K562 (cell line): Measurements from ENCODE around the gene C16orf92. TPM values are rescaled to one million over a fixed set of nuclear protein-coding genes. Genes with fewer than 3 reads are reported as not detected.

ENCODE experiments used
- BCOR ChIP-seq: fragments of 450-650 bp; IDR thresholded peaks from 2 replicates; pipeline ENCODE4 v1.6.1; 2016
- HDAC8 ChIP-seq: fragments of 450-650 bp; IDR thresholded peaks from 2 replicates; pipeline ENCODE4 v1.6.1; 2016; ENCODE audit warnings: mild to moderate bottlenecking, missing genetic modification characterization, moderate library complexity, missing compliant biosample characterization
- MAFG ChIP-seq: fragments of 450-650 bp; conservative IDR thresholded peaks from 2 replicates; pipeline ENCODE4 v1.6.1; 2016; ENCODE audit warnings: missing genetic modification characterization, missing compliant biosample characterization
- MYNN ChIP-seq, 2 experiments: sonication (generic); formaldehyde crosslinking in 1 of 2; IDR thresholded peaks; 2 replicates each; pipeline versions ENCODE4 v1.5.0 to v1.6.1; 2016 to 2020; ENCODE audit warnings: antibody characterized with exemption in 1 of 2, missing genetic modification reagents in 1 of 2
- NR4A1 ChIP-seq, 2 experiments: fragments of 250-450 bp in 1 of 2; fragments of 450-650 bp in 1 of 2; sonication (Bioruptor Pico) in 1 of 2; IDR thresholded peaks; 2 replicates each; pipeline versions ENCODE4 v1.4.0 to v1.6.1; 2016 to 2020; ENCODE audit warnings: mild to moderate bottlenecking in 2 of 2, missing compliant biosample characterization in 1 of 2, missing genetic modification characterization in 1 of 2, moderate library complexity in 1 of 2
- PHF8 ChIP-seq: fragments of 200-600 bp; sonication (generic); IDR thresholded peaks from 2 replicates; pipeline ENCODE4 v1.6.1; 2012; ENCODE audit warnings: mixed run types, mild to moderate bottlenecking, inconsistent platforms, low read length, moderate library complexity, borderline replicate concordance
- PREB ChIP-seq: sonication (generic); formaldehyde crosslinking; IDR thresholded peaks from 2 replicates; pipeline ENCODE4 v1.8.1; 2023; ENCODE audit warnings: mild to moderate bottlenecking, missing genetic modification reagents
- SNAPC5 ChIP-seq: fragments of 250-450 bp; sonication (Bioruptor Pico); IDR thresholded peaks from 2 replicates; pipeline ENCODE4 v1.8.0; 2021; ENCODE audit warnings: moderate library complexity, mild to moderate bottlenecking, inconsistent platforms
- SNRNP70 ChIP-seq: fragments of 200-400 bp; formaldehyde crosslinking; optimal IDR thresholded peaks from 2 replicates; pipeline ENCODE3; 2017; ENCODE audit warnings: low read depth, low read length
- SP2 ChIP-seq: IDR thresholded peaks from 2 replicates; pipeline ENCODE4 v1.6.1; 2011; ENCODE audit warnings: mild to moderate bottlenecking, low read depth, low read length, moderate library complexity; ENCODE audit not compliant: poor library complexity, severe bottlenecking; ENCODE audit errors: extremely low read depth
- TRIM25 ChIP-seq: fragments of 450-650 bp; IDR thresholded peaks from 2 replicates; pipeline ENCODE4 v1.7.0; 2016; ENCODE audit warnings: borderline replicate concordance
- ZBTB2 ChIP-seq: fragments of 450-650 bp; IDR thresholded peaks from 2 replicates; pipeline ENCODE4 v1.6.1; 2016; ENCODE audit warnings: antibody characterized with exemption
- ZFP30 ChIP-seq: fragments of 250-450 bp; sonication (Bioruptor Pico); IDR thresholded peaks from 2 replicates; pipeline ENCODE4 v1.8.0; 2022; ENCODE audit warnings: moderate library complexity, mild to moderate bottlenecking, inconsistent platforms, borderline replicate concordance
- polyA plus RNA-seq, 8 experiments: library from polyadenylated mRNA; depleted of rRNA in 4 of 8; stranded (reverse) in 5 of 8; unstranded in 3 of 8; fragments of >200 nt; fragmentation: Nextera tagmentation in 2 of 8; fragmentation: Illumina TruSeq in 1 of 8; extraction: Ambion mirVana in 2 of 8; extraction: Trizol in 1 of 8; gene quantifications; 2 replicates each; pipeline versions ENCODE4 v1.2.1 to v1.2.3, GENCODE V29; 2011 to 2014; ENCODE audit warnings: inconsistent platforms in 1 of 8, missing spikeins in 1 of 8
- total RNA-seq, 7 experiments: library from RNA; depleted of rRNA in 6 of 7; stranded (reverse); fragments of >200 nt in 6 of 7; fragmentation: Illumina TruSeq in 2 of 7; extraction: Trizol in 2 of 7; gene quantifications; 2 replicates each; pipeline versions ENCODE4 v1.2.1 to v1.2.3, GENCODE V29; 2011 to 2021; ENCODE audit warnings: low replicate concordance in 1 of 7
- TF ChIP-seq, protein P1 (sequence below): fragments of 450-650 bp; formaldehyde crosslinking; IDR thresholded peaks from 2 replicates; pipeline ENCODE4 v1.4.0; 2020; ENCODE audit warnings: mild to moderate bottlenecking, mixed read lengths
- TF ChIP-seq, protein P2 (sequence below): sonication (generic); formaldehyde crosslinking; IDR thresholded peaks from 2 replicates; pipeline ENCODE4 v1.8.1; 2023; ENCODE audit warnings: mild to moderate bottlenecking, missing genetic modification reagents
- TF ChIP-seq, protein P3 (sequence below), 3 experiments: IDR thresholded peaks in 2 of 3; conservative IDR thresholded peaks in 1 of 3; 2 replicates each; pipeline ENCODE4 v1.5.1; 2011 to 2012; ENCODE audit warnings: low read length in 3 of 3, mild to moderate bottlenecking in 3 of 3, control low read depth in 2 of 3, improper control_type of control experiment in 1 of 3, inconsistent platforms in 1 of 3, low read depth in 1 of 3, mixed read lengths in 1 of 3, moderate library complexity in 1 of 3; ENCODE audit not compliant: insufficient read depth in 2 of 3

Gene C16orf92
- total and polyA plus RNA-seq, 9 of the 15 experiments (the other 6 are each of a cell fraction or from before 2014, with no cell fraction given) = not detected

DNA sequence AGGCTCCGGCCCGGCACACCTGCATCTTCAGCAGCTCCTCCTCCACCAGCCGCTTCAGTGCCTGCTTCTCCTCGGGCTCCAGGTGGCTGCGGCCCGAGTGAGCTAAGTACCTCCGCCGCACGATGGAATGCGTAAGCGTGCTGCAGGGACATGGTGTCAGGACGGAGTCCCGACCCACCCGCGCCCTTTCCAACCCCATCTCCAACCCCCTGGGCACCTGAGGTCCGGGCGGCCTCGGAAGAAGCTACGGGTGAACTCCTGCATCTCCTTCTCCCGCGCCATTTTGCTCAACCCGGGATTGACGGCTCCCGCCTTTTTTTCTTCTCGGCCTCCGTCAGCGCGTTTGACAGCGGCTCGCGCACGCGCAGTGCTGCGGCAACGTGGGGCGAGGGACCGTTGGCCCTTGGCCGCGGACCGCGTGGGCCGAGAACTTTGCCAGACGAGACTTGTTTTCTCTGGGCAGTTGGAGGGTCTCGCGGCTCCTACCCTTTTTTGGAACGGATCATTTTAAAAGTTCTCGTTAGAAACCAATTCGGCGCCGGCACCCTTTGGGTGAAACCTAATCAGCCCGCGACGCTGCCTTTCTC lies 27.6 kb upstream of the C16orf92 start, which contains the start of gene HIRIP3 (continued):
- TF ChIP-seq, protein P1, sequence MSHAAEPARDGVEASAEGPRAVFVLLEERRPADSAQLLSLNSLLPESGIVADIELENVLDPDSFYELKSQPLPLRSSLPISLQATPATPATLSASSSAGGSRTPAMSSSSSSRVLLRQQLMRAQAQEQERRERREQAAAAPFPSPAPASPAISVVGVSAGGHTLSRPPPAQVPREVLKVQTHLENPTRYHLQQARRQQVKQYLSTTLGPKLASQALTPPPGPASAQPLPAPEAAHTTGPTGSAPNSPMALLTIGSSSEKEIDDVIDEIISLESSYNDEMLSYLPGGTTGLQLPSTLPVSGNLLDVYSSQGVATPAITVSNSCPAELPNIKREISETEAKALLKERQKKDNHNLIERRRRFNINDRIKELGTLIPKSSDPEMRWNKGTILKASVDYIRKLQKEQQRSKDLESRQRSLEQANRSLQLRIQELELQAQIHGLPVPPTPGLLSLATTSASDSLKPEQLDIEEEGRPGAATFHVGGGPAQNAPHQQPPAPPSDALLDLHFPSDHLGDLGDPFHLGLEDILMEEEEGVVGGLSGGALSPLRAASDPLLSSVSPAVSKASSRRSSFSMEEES (CRISPR knock-in tag) = no peak
- no peak for TF ChIP-seq SNAPC5
- no peak for TF ChIP-seq TRIM25
- no peak for TF ChIP-seq NR4A1 (CRISPR knock-in tag; IDR thresholded peaks at IDR 0.05)
- no peak; the same call in 1 of the 2 replicates for TF ChIP-seq NR4A1 (tag; IDR thresholded peaks at IDR 0.05)
- TF ChIP-seq SP2 = no peak
- TF ChIP-seq, protein P2, sequence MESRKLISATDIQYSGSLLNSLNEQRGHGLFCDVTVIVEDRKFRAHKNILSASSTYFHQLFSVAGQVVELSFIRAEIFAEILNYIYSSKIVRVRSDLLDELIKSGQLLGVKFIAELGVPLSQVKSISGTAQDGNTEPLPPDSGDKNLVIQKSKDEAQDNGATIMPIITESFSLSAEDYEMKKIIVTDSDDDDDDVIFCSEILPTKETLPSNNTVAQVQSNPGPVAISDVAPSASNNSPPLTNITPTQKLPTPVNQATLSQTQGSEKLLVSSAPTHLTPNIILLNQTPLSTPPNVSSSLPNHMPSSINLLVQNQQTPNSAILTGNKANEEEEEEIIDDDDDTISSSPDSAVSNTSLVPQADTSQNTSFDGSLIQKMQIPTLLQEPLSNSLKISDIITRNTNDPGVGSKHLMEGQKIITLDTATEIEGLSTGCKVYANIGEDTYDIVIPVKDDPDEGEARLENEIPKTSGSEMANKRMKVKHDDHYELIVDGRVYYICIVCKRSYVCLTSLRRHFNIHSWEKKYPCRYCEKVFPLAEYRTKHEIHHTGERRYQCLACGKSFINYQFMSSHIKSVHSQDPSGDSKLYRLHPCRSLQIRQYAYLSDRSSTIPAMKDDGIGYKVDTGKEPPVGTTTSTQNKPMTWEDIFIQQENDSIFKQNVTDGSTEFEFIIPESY (CRISPR knock-in tag) = peak; percentile 56
- no peak for TF ChIP-seq MYNN (IDR thresholded peaks at IDR 0.05)
- TF ChIP-seq MYNN (CRISPR knock-in tag; IDR thresholded peaks at IDR 0.05) = no peak
- TF ChIP-seq ZBTB2 = peak; percentile 85
- 0 out of 2 replicates have a peak, but pooled peaks have one; percentile 53 for TF ChIP-seq HDAC8 (tag)
- no peak for TF ChIP-seq MAFG (tag)
- no peak for TF ChIP-seq SNRNP70
- TF ChIP-seq ZFP30 (CRISPR knock-in tag) = no peak
- peak; percentile 55; the same call in 1 of the 2 replicates for TF ChIP-seq PHF8
- no peak for TF ChIP-seq PREB (CRISPR knock-in tag)
- TF ChIP-seq, protein P3, sequence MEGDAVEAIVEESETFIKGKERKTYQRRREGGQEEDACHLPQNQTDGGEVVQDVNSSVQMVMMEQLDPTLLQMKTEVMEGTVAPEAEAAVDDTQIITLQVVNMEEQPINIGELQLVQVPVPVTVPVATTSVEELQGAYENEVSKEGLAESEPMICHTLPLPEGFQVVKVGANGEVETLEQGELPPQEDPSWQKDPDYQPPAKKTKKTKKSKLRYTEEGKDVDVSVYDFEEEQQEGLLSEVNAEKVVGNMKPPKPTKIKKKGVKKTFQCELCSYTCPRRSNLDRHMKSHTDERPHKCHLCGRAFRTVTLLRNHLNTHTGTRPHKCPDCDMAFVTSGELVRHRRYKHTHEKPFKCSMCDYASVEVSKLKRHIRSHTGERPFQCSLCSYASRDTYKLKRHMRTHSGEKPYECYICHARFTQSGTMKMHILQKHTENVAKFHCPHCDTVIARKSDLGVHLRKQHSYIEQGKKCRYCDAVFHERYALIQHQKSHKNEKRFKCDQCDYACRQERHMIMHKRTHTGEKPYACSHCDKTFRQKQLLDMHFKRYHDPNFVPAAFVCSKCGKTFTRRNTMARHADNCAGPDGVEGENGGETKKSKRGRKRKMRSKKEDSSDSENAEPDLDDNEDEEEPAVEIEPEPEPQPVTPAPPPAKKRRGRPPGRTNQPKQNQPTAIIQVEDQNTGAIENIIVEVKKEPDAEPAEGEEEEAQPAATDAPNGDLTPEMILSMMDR (IDR thresholded peaks at IDR 0.05 in 2 of 3, conservative IDR thresholded peaks at IDR 0.05 in 1 of 3; ENCODE audit: insufficient read depth in 2 of 3, low read depth in 1 of 3, low read length in 3 of 3) = 0 out of 6 replicates have a peak, but pooled peaks of 1 of the 3 experiments have one; percentile 0
- no peak for TF ChIP-seq BCOR
